Ishikawa (cell line): Measurements from ENCODE around the gene TMEM169.

Source experiments
- EP300 ChIP-seq: IDR thresholded peaks from 2 replicates; pipeline ENCODE4 v1.6.1; 2012; ENCODE audit warnings: borderline replicate concordance
- MAX ChIP-seq: IDR thresholded peaks from 2 replicates; pipeline ENCODE4 v1.6.1; 2012
- RAD21 ChIP-seq: IDR thresholded peaks from 2 replicates; pipeline ENCODE4 v1.6.1; 2012; ENCODE audit warnings: low read depth
- YY1 ChIP-seq: IDR thresholded peaks from 2 replicates; pipeline ENCODE4 v1.6.1; 2012; ENCODE audit warnings: low read depth

DNA sequence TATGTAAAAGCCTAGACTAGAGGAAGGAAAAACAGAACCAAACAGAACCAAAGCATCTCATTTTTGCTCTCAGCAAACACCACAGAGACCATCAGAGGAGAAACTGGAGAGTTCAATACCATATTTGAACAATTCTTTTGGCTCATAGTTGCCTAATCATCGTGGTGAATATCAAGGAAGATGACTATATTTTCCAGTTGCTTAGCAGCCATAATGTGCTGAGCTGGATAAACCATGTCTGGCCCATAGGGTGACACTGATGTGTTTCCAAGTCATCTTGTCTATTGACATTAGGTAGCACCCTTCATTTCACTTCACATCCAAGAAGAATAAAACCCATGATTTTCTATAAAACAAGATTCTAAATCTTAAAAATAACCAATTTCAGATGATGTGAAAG, 21.5 kb downstream of the TMEM169 start:
- TF ChIP-seq MAX = no peak
- TF ChIP-seq RAD21 = no peak
- no peak for TF ChIP-seq EP300
- no peak for TF ChIP-seq YY1
